Transverse colon (tissue), 4 donors: ENCODE data around the gene EVA1C. TPM values are rescaled to one million over a fixed set of nuclear protein-coding genes. Genes with fewer than 3 reads are reported as not detected.
"Not testable (repeated sequence)": the region's sequence is repeated elsewhere in the genome, so short reads cannot be mapped to it uniquely, and the experiment has no call there.

ENCODE experiments used
- DNase-seq: peaks from one replicate; pipeline ENCODE4 v3.0.0-alpha.2; 2019
- H3K27ac ChIP-seq, 4 donors: fragments of 200-600 bp; sonication (generic); 2 replicates each; pipeline ENCODE4 v1.5.1; 2016 to 2018; ENCODE audit warnings: inconsistent platforms in 4 of 4
- H3K27me3 ChIP-seq: fragments of 200-600 bp; sonication (generic); 2 replicates; pipeline ENCODE4 v1.5.1; 2017; ENCODE audit warnings: inconsistent platforms
- H3K36me3 ChIP-seq, 4 donors: fragments of 200-600 bp; sonication (generic); 2 replicates each; pipeline ENCODE4 v1.5.1; 2017 to 2019; ENCODE audit warnings: inconsistent platforms in 4 of 4
- H3K4me1 ChIP-seq, 4 donors: fragments of 200-600 bp; sonication (generic); 2 replicates each; pipeline ENCODE4 v1.5.1; 2017 to 2020; ENCODE audit warnings: inconsistent platforms in 4 of 4
- H3K4me3 ChIP-seq, 4 donors: fragments of 200-600 bp; sonication (generic); 1 replicate in 1 of 4; 2 replicates in 3 of 4; pipeline versions ENCODE4 v1.5.1 to v1.6.1; 2017 to 2019; ENCODE audit warnings: inconsistent platforms in 4 of 4
- H3K9me3 ChIP-seq, 2 donors: fragments of 200-600 bp; sonication (generic); 2 replicates each; pipeline ENCODE4 v1.5.1; 2017 to 2019; ENCODE audit warnings: inconsistent platforms in 2 of 2
- EP300 ChIP-seq: sonication (generic); formaldehyde crosslinking; IDR thresholded peaks from one replicate; pipeline ENCODE4 v1.6.1; 2017; ENCODE audit warnings: antibody characterized with exemption, low read depth
- POLR2A ChIP-seq: fragments of 450-650 bp; IDR thresholded peaks from one replicate; pipeline ENCODE4 v1.6.1; 2016; ENCODE audit warnings: antibody characterized with exemption, mild to moderate bottlenecking, moderate library complexity
- POLR2AphosphoS5 ChIP-seq, 3 donors: sonication (generic); formaldehyde crosslinking; IDR thresholded peaks; one replicate each; pipeline ENCODE4 v1.6.1; 2016; ENCODE audit warnings: antibody characterized with exemption in 3 of 3
- WGBS, 2 donors: methylation state at CpG; one replicate each; pipeline ENCODE4 v1.1.5; 2018; ENCODE audit warnings: low coverage in 1 of 2; 5-methylcytosine and 5-hydroxymethylcytosine counted together
- in situ Hi-C, 4 donors: fragments of 200-750 bp; cut with MboI; loops; one replicate each; pipeline versions ENCODE4 v1.15.0 to v1.15.1; 2017; ENCODE audit warnings: low sequenced_read_pairs in 3 of 4, low pct_ligation_motif_present in 1 of 4, low pct_unique_long_range_greater_than_20kb in 1 of 4
- intact Hi-C: fragments of 100-400 bp; cut with DNase I; formaldehyde crosslinking; loops from one replicate; pipeline ENCODE4 v1.15.1; 2023; ENCODE audit warnings: low total_unique reads
- total RNA-seq, 4 donors: library from RNA; depleted of rRNA; stranded (reverse); fragments of >200 nt; gene quantifications; one replicate each; pipeline ENCODE4 v1.1.0, GENCODE V29; 2016
- TF ChIP-seq, protein P1 (sequence below), 5 experiments: fragments of 200-600 bp in 3 of 5; fragments of 450-650 bp in 2 of 5; sonication (generic) in 3 of 5; IDR thresholded peaks; 1 replicate in 2 of 5; 2 replicates in 3 of 5; pipeline ENCODE4 v1.5.1; 2016 to 2017; ENCODE audit warnings: antibody characterized with exemption in 5 of 5, inconsistent platforms in 3 of 5, mild to moderate bottlenecking in 2 of 5, moderate library complexity in 1 of 5

EVA1C gene
- total RNA-seq, 4 donors from 2014 or later = 8.6 to 44.1 (median 33.8) TPM

DNA sequence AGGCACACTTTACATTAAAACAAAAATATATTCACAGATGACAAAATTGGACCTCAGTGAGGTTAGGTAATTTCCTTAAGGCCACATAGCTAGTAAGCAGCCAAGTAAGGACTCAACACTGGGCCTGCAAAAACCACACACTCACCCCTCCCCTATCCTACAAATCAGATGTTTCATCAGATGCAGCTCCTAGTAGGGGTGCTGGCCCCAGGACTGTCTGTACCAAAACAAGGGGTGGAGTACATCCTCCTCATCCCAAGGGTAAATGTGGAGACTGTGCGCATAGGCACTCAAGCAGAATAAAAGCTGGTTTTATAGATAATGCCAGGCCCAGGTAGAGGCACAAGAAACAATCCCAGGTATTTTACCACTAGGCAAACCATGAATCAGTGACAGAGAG lies 45.3 kb upstream of the EVA1C start:
- H3K36me3 ChIP-seq = peaks cover 0 to 8% (median 0%) of the 10 kb centered on the region in 4 donors
- no peaks in the 10 kb centered on the region for H3K9me3 ChIP-seq
- intact Hi-C loops (no loop called here), in situ Hi-C loops (no loop called here)
- peaks cover 0 to 13% (median 7%) of the 10 kb centered on the region in 4 donors for H3K4me1 ChIP-seq
- TF ChIP-seq POLR2AphosphoS5 (IDR thresholded peaks at IDR 0.05) (no peak), EP300 (no peak), POLR2A (no peak)
- TF ChIP-seq, protein P1, sequence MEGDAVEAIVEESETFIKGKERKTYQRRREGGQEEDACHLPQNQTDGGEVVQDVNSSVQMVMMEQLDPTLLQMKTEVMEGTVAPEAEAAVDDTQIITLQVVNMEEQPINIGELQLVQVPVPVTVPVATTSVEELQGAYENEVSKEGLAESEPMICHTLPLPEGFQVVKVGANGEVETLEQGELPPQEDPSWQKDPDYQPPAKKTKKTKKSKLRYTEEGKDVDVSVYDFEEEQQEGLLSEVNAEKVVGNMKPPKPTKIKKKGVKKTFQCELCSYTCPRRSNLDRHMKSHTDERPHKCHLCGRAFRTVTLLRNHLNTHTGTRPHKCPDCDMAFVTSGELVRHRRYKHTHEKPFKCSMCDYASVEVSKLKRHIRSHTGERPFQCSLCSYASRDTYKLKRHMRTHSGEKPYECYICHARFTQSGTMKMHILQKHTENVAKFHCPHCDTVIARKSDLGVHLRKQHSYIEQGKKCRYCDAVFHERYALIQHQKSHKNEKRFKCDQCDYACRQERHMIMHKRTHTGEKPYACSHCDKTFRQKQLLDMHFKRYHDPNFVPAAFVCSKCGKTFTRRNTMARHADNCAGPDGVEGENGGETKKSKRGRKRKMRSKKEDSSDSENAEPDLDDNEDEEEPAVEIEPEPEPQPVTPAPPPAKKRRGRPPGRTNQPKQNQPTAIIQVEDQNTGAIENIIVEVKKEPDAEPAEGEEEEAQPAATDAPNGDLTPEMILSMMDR (IDR thresholded peaks at IDR 0.05) = no peak
- no peak overlapping the region for H3K27ac ChIP-seq
- H3K27me3 ChIP-seq = no peaks in the 10 kb centered on the region
- no peak for DNase-seq
- 100% methylated on average over 1 of the region's 1 CpG for WGBS, 2 donors
- no peak overlapping the region for H3K4me3 ChIP-seq

DNA sequence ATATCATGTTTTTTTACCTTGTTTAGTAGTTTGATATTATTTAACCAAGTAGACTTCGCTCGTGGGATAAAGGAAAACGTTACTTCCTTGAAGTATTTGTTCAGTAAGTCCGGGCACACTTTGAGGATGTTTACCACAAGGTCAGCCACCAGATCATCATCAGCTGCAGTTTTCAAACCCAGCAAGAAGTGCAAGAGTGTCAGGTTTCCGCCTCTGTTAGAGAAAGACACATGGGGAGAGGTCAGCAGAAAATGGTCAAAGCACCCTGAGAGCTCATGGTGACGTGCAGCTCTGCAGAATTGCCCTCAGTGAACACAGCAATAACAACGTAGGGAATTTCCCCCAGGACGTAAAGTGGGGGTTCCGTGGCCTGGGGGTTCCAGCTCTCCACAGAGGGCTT lies 44.1 kb upstream of the EVA1C start:
- Histone ChIP-seq H3K4me1 (peaks cover 0 to 16% (median 7%) of the 10 kb centered on the region in 4 donors), H3K4me3 (no peak overlapping the region), H3K27me3 (no peaks in the 10 kb centered on the region), H3K9me3 (no peaks in the 10 kb centered on the region), H3K27ac (no peak overlapping the region), H3K36me3 (peaks cover 0 to 8% (median 0%) of the 10 kb centered on the region in 4 donors)
- intact Hi-C loops = no loop called here
- in situ Hi-C loops = no loop called here
- 57 to 87% methylated on average over 3 to 9 of the region's 9 CpGs for WGBS, 2 donors
- DNase-seq = no peak
- TF ChIP-seq POLR2AphosphoS5 (IDR thresholded peaks at IDR 0.05) = no peak
- TF ChIP-seq, protein P1 (IDR thresholded peaks at IDR 0.05) = no peak

DNA sequence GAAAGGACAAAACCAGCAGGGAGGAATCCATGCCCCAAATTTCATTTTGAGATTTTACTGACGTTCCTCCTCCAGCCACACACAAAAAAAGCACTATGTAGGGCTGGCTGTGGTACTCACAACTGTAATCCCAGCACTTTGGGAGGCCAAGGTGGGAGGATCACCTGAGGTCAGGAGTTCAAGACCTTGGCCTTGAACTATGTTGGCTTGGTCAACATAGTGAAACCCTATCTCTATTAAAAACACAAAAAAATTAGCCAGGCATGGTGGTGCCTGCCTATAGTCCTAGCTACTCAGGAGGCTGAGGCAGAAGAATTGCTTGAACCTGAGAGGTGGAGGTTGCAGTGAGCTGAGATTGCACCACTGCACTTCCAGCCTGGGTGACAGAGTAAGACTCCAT lies 43.5 kb upstream of the EVA1C start:
- H3K27ac ChIP-seq = peak overlapping the region in 1 of 4 donors; percentile 2
- 75% methylated on average over 1 of the region's 1 CpG; no CpG with 5 or more reads in 1 of the 2 donors for WGBS, 2 donors

DNA sequence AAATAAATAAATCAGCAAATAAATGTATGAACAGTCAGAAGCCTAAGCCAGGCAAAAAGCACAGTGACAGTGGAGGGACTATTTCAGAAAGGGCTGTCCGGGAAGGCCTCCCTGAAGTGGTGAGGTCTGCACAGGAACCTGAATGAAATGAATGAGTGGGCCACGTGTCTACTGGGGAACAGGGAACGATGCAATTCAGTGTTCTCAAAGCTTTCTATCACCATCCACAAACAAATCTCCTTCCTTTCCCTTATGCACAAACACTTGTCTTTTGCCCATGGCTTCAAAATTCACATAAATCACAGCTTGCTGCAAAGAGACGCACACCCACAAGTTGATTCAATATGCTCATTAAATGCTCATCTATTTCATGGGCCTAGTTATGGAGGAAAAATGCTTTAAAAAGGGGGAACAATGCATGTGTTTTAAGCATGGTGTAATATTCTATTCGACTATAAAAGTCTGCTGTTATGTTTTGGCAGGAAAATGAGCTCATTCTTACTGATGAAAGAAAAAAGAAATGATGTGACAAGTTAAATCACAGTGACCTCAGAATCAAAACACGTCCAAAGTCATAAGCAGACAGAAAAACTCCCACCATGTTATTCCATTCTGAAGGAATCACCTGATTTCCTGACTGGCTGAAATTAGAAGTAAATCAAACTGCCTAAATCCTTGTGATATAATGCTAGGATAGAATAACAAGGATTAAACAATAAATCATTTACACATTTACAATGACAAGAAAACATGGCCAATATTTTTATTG lies 41.3 kb upstream of the EVA1C start:
- in situ Hi-C loops = no loop called here
- peaks cover 0 to 7% (median 0%) of the 10 kb centered on the region in 4 donors for H3K36me3 ChIP-seq
- 71 to 84% methylated on average over 5 to 6 of the region's 6 CpGs for WGBS, 2 donors
- intact Hi-C loops = no loop called here
- H3K4me3 ChIP-seq = no peak overlapping the region
- H3K9me3 ChIP-seq = no peaks in the 10 kb centered on the region
- H3K4me1 ChIP-seq = peaks cover 0 to 3% (median 0%) of the 10 kb centered on the region in 4 donors
- no peaks in the 10 kb centered on the region for H3K27me3 ChIP-seq
- TF ChIP-seq POLR2AphosphoS5 (IDR thresholded peaks at IDR 0.05) = no peak
- TF ChIP-seq EP300 = no peak
- no peak for TF ChIP-seq POLR2A
- TF ChIP-seq, protein P1 (IDR thresholded peaks at IDR 0.05) = no peak
- DNase-seq = no peak
- H3K27ac ChIP-seq = peak overlapping the region; percentile 45 to 81 (median 52)

More for the DNA sequence above, 43.5 kb upstream of the EVA1C start:
- in situ Hi-C loops, H3K9me3 ChIP-seq, DNase-seq, H3K4me3 ChIP-seq, intact Hi-C loops, H3K36me3 ChIP-seq, H3K27me3 ChIP-seq: not testable (repeated sequence)
- H3K4me1 ChIP-seq = peaks cover 0 to 15% (median 7%) of the 10 kb centered on the region in 4 donors
